Urinary bladder (tissue), 4 donors: ENCODE data around the gene ELL. TPM values are rescaled to one million over a fixed set of nuclear protein-coding genes. Genes with fewer than 3 reads are reported as not detected.
A peak's percentile ranks its signal among the peaks of the same experiment; 100 is the strongest.

Experiments
- DNase-seq: peaks from one replicate; pipeline ENCODE4 v3.0.0-alpha.2; 2015; ENCODE audit errors: extremely low spot score
- H3K27ac ChIP-seq: one replicate; pipeline ENCODE4 v1.5.1; 2013; ENCODE audit warnings: low read depth, mild to moderate bottlenecking, moderate library complexity
- H3K36me3 ChIP-seq: one replicate; pipeline ENCODE4 v1.6.1; 2013; ENCODE audit warnings: mild to moderate bottlenecking, moderate library complexity; ENCODE audit not compliant: insufficient read depth
- H3K4me1 ChIP-seq: one replicate; pipeline ENCODE4 v1.6.1; 2013; ENCODE audit warnings: mild to moderate bottlenecking, moderate library complexity; ENCODE audit not compliant: insufficient read depth
- H3K4me3 ChIP-seq: one replicate; pipeline ENCODE4 v1.5.1; 2013; ENCODE audit warnings: low read depth, low read length
- WGBS: extraction: QIAGEN DNeasy Blood & Tissue Kit; methylation state at CpG from one replicate; pipeline ENCODE4 v1.1.7; 2013; 5-methylcytosine and 5-hydroxymethylcytosine counted together
- polyA plus RNA-seq: library from polyadenylated mRNA; stranded (reverse); fragments of 200-250 nt; gene quantifications from one replicate; pipeline ENCODE4 v1.2.3, GENCODE V29; 2013
- total RNA-seq: library from RNA; depleted of rRNA; stranded (reverse); fragments of >200 nt; gene quantifications from one replicate; pipeline ENCODE4 v1.2.3, GENCODE V29; 2014
- donor health status: healthy with polysubstance abuse.
- donor health status: healthy.

ELL gene
- total and polyA plus RNA-seq, 2 donors, result 9.7 to 13.9 TPM

GRCh38 chr19:18496167-18496979, 25.5 kb downstream of the ELL start:
- Histone ChIP-seq H3K36me3 (no peaks in the 10 kb centered on the region), H3K4me1 (no peaks in the 10 kb centered on the region), H3K27ac (no peak overlapping the region), H3K4me3 (no peak overlapping the region)
- WGBS, result 71% methylated on average over 11 of the region's 11 CpGs
- no peak for DNase-seq

GRCh38 chr19:18495204-18495911, 26.5 kb downstream of the ELL start:
- 85% methylated on average over 14 of the region's 14 CpGs for WGBS
- H3K27ac ChIP-seq, result no peak overlapping the region
- no peak for DNase-seq
- H3K4me1 ChIP-seq, result no peaks in the 10 kb centered on the region
- H3K4me3 ChIP-seq, result no peak overlapping the region
- no peaks in the 10 kb centered on the region for H3K36me3 ChIP-seq

- DNase-seq, result no peak
- Histone ChIP-seq H3K4me3 (no peak overlapping the region), H3K36me3 (no peaks in the 10 kb centered on the region), H3K27ac (peak overlapping the region; percentile 51), H3K4me1 (no peaks in the 10 kb centered on the region)
- WGBS, result 62% methylated on average over 7 of the region's 7 CpGs
Measured at GRCh38 chr19:18494267-18494607, 27.6 kb downstream of the ELL start.

DNA sequence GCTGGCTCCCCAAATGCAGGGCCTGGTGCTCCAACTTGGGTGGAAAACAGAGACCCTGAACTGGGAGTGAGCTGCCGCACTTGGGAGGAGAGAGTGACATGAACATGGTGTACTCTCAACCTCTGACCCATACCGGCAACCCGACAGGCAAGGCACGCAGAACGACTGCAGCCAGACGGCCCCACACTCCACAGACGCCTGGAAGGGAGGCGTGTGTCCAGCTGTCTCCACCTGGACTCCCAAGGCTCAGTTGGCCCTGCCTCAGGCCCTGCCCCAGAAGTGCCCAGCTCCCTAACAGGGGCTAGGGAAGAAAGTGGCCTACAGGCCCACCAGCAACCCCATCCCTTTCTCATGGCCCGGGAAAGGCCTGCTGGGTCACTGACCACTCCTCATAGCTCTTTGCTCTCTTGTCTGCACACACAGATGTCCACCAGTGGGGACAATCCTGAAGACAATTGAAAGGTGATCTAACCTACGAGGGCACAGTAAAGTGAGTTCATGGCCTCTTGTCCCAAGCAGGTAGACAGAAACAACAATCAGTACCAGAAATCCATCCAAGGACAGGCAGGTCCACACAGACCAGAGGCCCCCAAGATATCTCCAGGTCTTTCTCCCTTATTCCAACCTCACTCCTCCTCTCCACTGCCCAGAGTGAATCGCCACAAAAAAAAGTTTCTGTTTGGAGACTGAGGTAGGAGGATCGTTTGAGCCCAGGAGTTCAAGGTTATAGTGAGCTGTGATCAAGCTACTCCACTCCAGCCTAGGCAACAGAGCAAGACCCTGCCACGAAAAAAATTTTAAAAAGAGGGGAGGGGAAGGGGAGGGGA, 28.2 kb downstream of the ELL start:
- no peak overlapping the region for H3K4me3 ChIP-seq
- no peak for DNase-seq
- H3K4me1 ChIP-seq, result no peaks in the 10 kb centered on the region
- WGBS, result 70% methylated on average over 13 of the region's 13 CpGs
- no peaks in the 10 kb centered on the region for H3K36me3 ChIP-seq
- H3K27ac ChIP-seq, result peak overlapping the region; percentile 51

GRCh38 chr19:18491995-18492953, 29.6 kb downstream of the ELL start:
- no peaks in the 10 kb centered on the region for H3K36me3 ChIP-seq
- WGBS, result 91% methylated on average over 15 of the region's 15 CpGs
- no peak for DNase-seq
- no peak overlapping the region for H3K4me3 ChIP-seq
- H3K27ac ChIP-seq, result no peak overlapping the region
- no peaks in the 10 kb centered on the region for H3K4me1 ChIP-seq

GRCh38 chr19:18490728-18491127, 31.1 kb downstream of the ELL start:
- Histone ChIP-seq H3K4me1 (no peaks in the 10 kb centered on the region), H3K27ac (no peak overlapping the region), H3K36me3 (no peaks in the 10 kb centered on the region), H3K4me3 (no peak overlapping the region)
- DNase-seq, result no peak
- 82% methylated on average over 6 of the region's 6 CpGs for WGBS

GRCh38 chr19:18489627-18490184, 32.2 kb downstream of the ELL start:
- DNase-seq, result no peak
- Histone ChIP-seq H3K27ac (no peak overlapping the region), H3K4me1 (no peaks in the 10 kb centered on the region), H3K36me3 (no peaks in the 10 kb centered on the region), H3K4me3 (no peak overlapping the region)
- 89% methylated on average over 14 of the region's 14 CpGs for WGBS

- Histone ChIP-seq H3K4me1 (no peaks in the 10 kb centered on the region), H3K27ac (no peak overlapping the region), H3K36me3 (no peaks in the 10 kb centered on the region), H3K4me3 (no peak overlapping the region)
- 62% methylated on average over 22 of the region's 22 CpGs for WGBS
- no peak for DNase-seq
Measured at GRCh38 chr19:18488838-18489626, 32.8 kb downstream of the ELL start.

DNA sequence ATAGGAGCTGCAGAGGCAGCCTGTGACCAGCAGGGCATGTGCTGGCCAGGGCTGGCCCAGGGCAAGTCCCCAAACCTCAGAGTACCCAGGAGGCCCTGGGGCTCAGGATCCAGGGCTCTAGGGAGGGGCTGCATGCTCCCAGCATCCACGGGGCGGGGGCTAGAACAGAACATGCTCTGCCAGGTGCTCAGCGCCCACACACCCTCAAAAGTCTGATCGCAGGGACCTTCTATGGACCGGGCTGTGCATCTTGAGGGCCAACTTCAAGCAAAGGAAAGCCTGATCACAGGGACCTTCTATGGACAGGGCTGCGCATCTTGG, 33.5 kb downstream of the ELL start:
- Histone ChIP-seq H3K4me3 (no peak overlapping the region), H3K27ac (no peak overlapping the region), H3K36me3 (no peaks in the 10 kb centered on the region), H3K4me1 (no peaks in the 10 kb centered on the region)
- DNase-seq, result no peak
- 90% methylated on average over 6 of the region's 6 CpGs for WGBS

DNA sequence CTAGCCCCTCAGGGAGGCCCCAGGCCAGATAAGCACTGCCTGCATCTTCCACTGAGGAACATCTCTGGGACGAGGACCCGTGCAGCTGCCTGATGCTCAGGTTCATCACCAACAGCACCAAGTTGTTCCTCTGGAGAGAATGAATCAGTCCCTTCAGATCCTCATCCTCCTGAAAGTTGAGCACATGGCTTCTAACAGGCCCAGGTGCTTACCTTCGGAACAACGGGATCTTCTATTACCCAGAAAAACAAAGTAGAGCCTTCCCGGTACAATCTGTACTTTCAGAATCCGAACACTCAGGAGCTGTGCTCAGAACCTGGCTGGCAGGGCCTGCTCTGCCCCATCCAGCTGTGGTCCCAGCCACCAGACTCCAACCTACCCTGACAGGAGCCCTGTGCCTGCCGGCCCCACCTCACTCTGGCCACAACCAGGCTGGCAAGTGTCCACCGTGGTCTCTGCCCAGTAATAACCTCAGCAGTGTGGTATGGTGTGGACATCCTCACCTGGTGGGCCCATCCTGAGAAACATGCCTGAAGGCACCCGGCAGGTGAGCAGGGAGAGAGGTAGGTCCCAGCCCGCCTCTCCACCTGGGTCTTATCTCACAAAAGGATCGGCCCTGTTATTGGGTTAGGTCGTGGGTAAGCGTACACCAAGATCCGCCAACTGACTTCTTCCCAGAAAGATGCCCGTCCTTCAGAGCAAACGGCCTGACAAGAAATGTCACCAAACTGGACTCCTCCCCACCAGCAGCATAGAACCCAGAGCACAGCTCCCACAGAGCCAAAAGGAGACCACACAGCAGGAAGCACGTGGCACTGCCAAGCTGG, 34.1 kb downstream of the ELL start:
- DNase-seq, result no peak
- Histone ChIP-seq H3K4me3 (no peak overlapping the region), H3K27ac (no peak overlapping the region), H3K36me3 (no peaks in the 10 kb centered on the region), H3K4me1 (no peaks in the 10 kb centered on the region)
- 84% methylated on average over 17 of the region's 17 CpGs for WGBS

- H3K4me3 ChIP-seq, result no peak overlapping the region
- DNase-seq, result no peak
- no peaks in the 10 kb centered on the region for H3K36me3 ChIP-seq
- H3K27ac ChIP-seq, result no peak overlapping the region
- H3K4me1 ChIP-seq, result no peaks in the 10 kb centered on the region
- 90% methylated on average over 8 of the region's 8 CpGs for WGBS
Measured at GRCh38 chr19:18486746-18487145, 35.1 kb downstream of the ELL start.

DNA sequence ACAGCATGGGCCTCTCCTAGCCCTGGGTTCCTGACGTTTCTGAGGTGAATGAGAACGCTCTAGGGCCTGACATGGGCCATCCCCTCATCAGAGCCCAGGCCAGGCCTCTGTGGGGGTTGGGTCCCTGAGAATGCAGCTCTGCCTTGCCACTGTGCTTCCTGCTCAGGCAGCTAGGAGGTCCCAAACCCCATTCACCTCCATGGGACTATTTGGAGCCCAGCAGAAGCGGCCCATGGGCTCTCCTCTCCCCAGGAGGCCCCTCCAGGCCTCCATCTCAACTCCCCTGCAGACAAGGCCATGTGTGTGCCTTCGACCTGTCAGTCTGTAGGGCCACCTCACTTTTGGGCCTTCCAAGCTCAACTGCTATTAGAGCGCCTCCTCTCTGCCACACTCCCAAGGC, 36.9 kb downstream of the ELL start:
- no peak overlapping the region for H3K4me3 ChIP-seq
- 93% methylated on average over 5 of the region's 5 CpGs for WGBS
- no peak for DNase-seq
- H3K4me1 ChIP-seq, result no peaks in the 10 kb centered on the region
- H3K27ac ChIP-seq, result no peak overlapping the region
- H3K36me3 ChIP-seq, result no peaks in the 10 kb centered on the region
